Gastroesophageal sphincter (tissue), 3 donors: ENCODE results near the gene LMNTD1.

Source experiments
- CTCF ChIP-seq, 4 experiments: fragments of 200-600 bp in 2 of 4; fragments of 450-650 bp in 2 of 4; sonication (generic) in 1 of 4; IDR thresholded peaks; one replicate each; pipeline ENCODE4 v1.5.1; 2017 to 2019; ENCODE audit warnings: antibody characterized with exemption in 4 of 4, mild to moderate bottlenecking in 2 of 4, moderate library complexity in 2 of 4
- EP300 ChIP-seq: sonication (generic); formaldehyde crosslinking; IDR thresholded peaks from one replicate; pipeline ENCODE4 v1.6.1; 2017; ENCODE audit warnings: antibody characterized with exemption, mild to moderate bottlenecking
- POLR2A ChIP-seq, 2 donors: fragments of 450-650 bp; IDR thresholded peaks; one replicate each; pipeline ENCODE4 v1.6.1; 2017; ENCODE audit warnings: antibody characterized with exemption in 2 of 2, mild to moderate bottlenecking in 2 of 2, moderate library complexity in 1 of 2
- POLR2AphosphoS5 ChIP-seq: sonication (generic); formaldehyde crosslinking; IDR thresholded peaks from one replicate; pipeline ENCODE4 v1.6.1; 2017; ENCODE audit warnings: antibody characterized with exemption

- no peak for TF ChIP-seq POLR2A (IDR thresholded peaks at IDR 0.05)
- TF ChIP-seq CTCF (IDR thresholded peaks at IDR 0.05), result no peak
- TF ChIP-seq EP300, result no peak
- no peak for TF ChIP-seq POLR2AphosphoS5
Measured at GRCh38 chr12:25502596-25502995, 50.5 kb downstream of the LMNTD1 start.
